Measurements from ENCODE around the gene KRT13.
A peak's percentile ranks its signal among the peaks of the same experiment; 100 is the strongest.

Gene KRT13

DNA sequence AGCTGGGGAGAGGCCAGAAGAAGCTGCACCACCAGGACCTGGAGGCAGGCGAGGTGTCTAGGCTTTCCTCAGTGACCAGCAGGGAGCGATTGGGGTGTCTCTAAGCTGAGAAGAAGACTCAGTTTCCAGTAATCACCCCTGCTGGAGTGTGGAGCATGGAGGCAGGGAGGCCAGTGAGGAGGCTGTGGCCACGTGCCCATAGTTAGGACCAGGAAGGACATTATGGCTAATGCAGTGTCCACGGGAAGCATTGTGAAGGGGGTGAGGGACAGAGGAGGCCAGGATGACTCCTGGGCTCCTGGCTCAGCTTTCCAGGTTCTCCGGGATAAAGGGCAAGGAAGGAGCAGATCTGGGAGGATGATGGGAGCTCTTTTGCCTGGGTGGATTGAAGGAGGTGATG, 5.7 kb downstream of the KRT13 start:
- H3K27me3 ChIP-seq (ENCODE audit: insufficient read depth, poor library complexity, severe bottlenecking), result no peaks in the 10 kb centered on the region
- TF ChIP-seq SPI1 (IDR thresholded peaks at IDR 0.05; ENCODE audit: borderline replicate concordance, low read depth) (no peak), POLR2AphosphoS5 (IDR thresholded peaks at IDR 0.05; ENCODE audit: low read depth) (no peak), GABPA (IDR thresholded peaks at IDR 0.05; ENCODE audit: low read depth) (no peak), CTCF (IDR thresholded peaks at IDR 0.05; ENCODE audit: insufficient read depth, low read length) (no peak)
- TF ChIP-seq, protein P1, sequence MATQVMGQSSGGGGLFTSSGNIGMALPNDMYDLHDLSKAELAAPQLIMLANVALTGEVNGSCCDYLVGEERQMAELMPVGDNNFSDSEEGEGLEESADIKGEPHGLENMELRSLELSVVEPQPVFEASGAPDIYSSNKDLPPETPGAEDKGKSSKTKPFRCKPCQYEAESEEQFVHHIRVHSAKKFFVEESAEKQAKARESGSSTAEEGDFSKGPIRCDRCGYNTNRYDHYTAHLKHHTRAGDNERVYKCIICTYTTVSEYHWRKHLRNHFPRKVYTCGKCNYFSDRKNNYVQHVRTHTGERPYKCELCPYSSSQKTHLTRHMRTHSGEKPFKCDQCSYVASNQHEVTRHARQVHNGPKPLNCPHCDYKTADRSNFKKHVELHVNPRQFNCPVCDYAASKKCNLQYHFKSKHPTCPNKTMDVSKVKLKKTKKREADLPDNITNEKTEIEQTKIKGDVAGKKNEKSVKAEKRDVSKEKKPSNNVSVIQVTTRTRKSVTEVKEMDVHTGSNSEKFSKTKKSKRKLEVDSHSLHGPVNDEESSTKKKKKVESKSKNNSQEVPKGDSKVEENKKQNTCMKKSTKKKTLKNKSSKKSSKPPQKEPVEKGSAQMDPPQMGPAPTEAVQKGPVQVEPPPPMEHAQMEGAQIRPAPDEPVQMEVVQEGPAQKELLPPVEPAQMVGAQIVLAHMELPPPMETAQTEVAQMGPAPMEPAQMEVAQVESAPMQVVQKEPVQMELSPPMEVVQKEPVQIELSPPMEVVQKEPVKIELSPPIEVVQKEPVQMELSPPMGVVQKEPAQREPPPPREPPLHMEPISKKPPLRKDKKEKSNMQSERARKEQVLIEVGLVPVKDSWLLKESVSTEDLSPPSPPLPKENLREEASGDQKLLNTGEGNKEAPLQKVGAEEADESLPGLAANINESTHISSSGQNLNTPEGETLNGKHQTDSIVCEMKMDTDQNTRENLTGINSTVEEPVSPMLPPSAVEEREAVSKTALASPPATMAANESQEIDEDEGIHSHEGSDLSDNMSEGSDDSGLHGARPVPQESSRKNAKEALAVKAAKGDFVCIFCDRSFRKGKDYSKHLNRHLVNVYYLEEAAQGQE (IDR thresholded peaks at IDR 0.05; ENCODE audit: insufficient replicate concordance, low read depth), result no peak
- H3K4me3 ChIP-seq (replicated peaks; ENCODE audit: insufficient read depth, low read length), result no peak overlapping the region
- DNase-seq (ENCODE audit: low read depth in 1 of 2, low spot score in 1 of 2), result no peak
- no peak overlapping the region for H3K27ac ChIP-seq (replicated peaks)

DNA sequence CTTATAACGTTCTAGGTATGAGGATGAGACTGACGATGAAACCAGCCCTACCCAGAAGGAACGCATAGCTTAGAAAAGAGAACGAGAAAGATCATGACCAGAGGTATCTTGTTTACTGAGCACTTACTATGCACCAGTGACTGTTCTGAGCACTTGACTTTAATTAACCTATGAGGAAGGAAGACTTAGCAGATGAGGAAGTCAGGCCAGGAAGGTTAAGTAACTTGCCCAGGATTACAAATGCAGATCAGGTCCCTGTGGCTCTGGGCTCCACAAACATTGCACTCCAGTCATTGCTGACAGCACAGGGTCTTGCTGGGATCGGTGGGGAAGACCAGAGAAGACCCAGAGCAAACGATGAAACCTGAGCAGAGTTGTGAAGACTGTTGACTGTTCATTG, 7.1 kb downstream of the KRT13 start:
- DNase-seq (ENCODE audit: low read depth in 1 of 2, low spot score in 1 of 2), result peak; percentile 61 to 66
- TF ChIP-seq SPI1 (IDR thresholded peaks at IDR 0.05; ENCODE audit: borderline replicate concordance, low read depth) (peak; percentile 81), POLR2AphosphoS5 (IDR thresholded peaks at IDR 0.05; ENCODE audit: low read depth) (no peak)
- Histone ChIP-seq H3K27ac (replicated peaks) (peak overlapping the region; percentile 28), H3K27me3 (ENCODE audit: insufficient read depth, poor library complexity, severe bottlenecking) (no peaks in the 10 kb centered on the region), H3K4me3 (replicated peaks; ENCODE audit: insufficient read depth, low read length) (no peak overlapping the region)

DNA sequence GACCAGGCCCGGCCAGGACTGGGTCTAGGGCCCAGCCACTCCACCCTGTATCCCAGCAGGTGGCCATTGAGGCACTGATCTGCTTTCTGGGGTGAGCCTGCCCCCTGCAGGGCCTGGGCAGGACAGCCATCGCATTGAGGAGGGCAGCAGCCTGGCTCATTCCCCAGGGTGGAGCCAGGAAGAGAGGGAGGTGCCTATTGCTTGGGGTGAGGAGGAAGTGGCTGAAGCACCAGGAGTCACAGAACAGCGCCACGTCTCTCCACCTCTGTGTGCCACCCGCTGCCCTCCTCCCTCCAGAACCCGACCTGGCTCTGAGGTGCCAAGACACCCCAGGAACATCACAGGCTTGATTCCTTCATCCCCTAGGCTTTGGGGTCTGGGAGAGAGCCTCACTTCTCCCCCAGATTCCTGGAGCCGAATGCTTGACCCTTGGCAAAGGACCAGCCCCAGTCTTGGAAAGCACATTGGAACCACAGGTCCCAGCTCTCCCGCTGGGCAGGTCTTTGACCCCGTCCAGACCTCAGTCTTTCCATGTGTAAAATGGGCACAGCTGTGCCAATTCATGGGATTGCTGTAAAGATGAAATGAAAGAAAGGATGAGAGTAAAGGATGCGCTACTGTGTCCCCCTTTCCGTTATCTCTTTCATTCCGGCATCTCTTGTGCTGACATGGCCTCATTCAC, 8.5 kb downstream of the KRT13 start:
- TF ChIP-seq SPI1 (IDR thresholded peaks at IDR 0.05; ENCODE audit: borderline replicate concordance, low read depth), result peak; percentile 82
- TF ChIP-seq, protein P1 (IDR thresholded peaks at IDR 0.05; ENCODE audit: insufficient replicate concordance, low read depth), result peak; percentile 24
- no peak for TF ChIP-seq POLR2AphosphoS5 (IDR thresholded peaks at IDR 0.05; ENCODE audit: low read depth)
- TF ChIP-seq GABPA (IDR thresholded peaks at IDR 0.05; ENCODE audit: low read depth), result no peak
- peak; percentile 78 for TF ChIP-seq CTCF (IDR thresholded peaks at IDR 0.05; ENCODE audit: insufficient read depth, low read length)
- Histone ChIP-seq H3K27me3 (ENCODE audit: insufficient read depth, poor library complexity, severe bottlenecking) (no peaks in the 10 kb centered on the region), H3K4me3 (replicated peaks; ENCODE audit: insufficient read depth, low read length) (no peak overlapping the region), H3K27ac (replicated peaks) (no peak overlapping the region)
- peak; percentile 74 to 88 for DNase-seq (ENCODE audit: low read depth in 1 of 2, low spot score in 1 of 2)

DNA sequence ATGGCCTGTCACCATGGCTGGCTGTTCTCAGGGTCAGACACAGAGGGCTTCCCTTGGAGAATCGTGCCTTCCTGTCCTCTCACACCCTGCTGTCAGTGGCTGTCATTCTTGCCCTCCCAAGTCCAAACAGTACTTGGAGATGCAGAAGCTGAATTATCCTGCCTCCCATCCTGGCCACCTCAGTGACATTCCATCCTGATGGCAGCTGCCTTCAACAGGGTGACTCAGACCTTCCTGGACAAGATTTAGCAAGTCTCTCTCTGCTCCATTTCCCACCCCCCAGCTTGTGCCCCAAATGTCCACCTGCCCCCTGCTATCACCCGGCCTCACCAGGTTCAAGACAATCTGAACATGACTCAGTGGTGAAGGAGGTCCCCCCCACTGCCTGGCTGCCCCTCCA, 10.9 kb downstream of the KRT13 start:
- TF ChIP-seq SPI1 (IDR thresholded peaks at IDR 0.05; ENCODE audit: borderline replicate concordance, low read depth), result no peak
- no peak for TF ChIP-seq CTCF (IDR thresholded peaks at IDR 0.05; ENCODE audit: insufficient read depth, low read length)
- TF ChIP-seq, protein P1 (IDR thresholded peaks at IDR 0.05; ENCODE audit: insufficient replicate concordance, low read depth), result no peak
- no peak for TF ChIP-seq POLR2AphosphoS5 (IDR thresholded peaks at IDR 0.05; ENCODE audit: low read depth)
- no peak for TF ChIP-seq GABPA (IDR thresholded peaks at IDR 0.05; ENCODE audit: low read depth)
- Histone ChIP-seq H3K4me3 (replicated peaks; ENCODE audit: insufficient read depth, low read length) (no peak overlapping the region), H3K27me3 (ENCODE audit: insufficient read depth, poor library complexity, severe bottlenecking) (no peaks in the 10 kb centered on the region), H3K27ac (replicated peaks) (no peak overlapping the region)
- no peak for DNase-seq (ENCODE audit: low read depth in 1 of 2, low spot score in 1 of 2)
